ENCODE measurements around the gene MECP2. TPM values are rescaled to one million over a fixed set of nuclear protein-coding genes. Genes with fewer than 3 reads are reported as not detected.
A peak's percentile ranks its signal among the peaks of the same experiment; 100 is the strongest.
"Not testable (repeated sequence)": the region's sequence is repeated elsewhere in the genome, so short reads cannot be mapped to it uniquely, and the experiment has no call there.

The MECP2 gene
- total RNA-seq (74.7 TPM), polyA plus RNA-seq (ENCODE audit: insufficient read depth, low read depth, low replicate concordance) (14.0 TPM)
- long read RNA-seq, donor 1, full-length matches to known transcripts: 10 of 10 reads
- long read RNA-seq, donor 1, partial matches to known transcripts: 0 of 10 reads
- long read RNA-seq, donor 1, other reads (novel, unspliced or antisense): 0 of 10 reads
- long read RNA-seq, donor 2, full-length matches to known transcripts: 1 of 1 reads
- long read RNA-seq, donor 2, partial matches to known transcripts: 0 of 1 reads
- long read RNA-seq, donor 2, other reads (novel, unspliced or antisense): 0 of 1 reads
- long read RNA-seq, donor 3, full-length matches to known transcripts: 6 of 6 reads
- long read RNA-seq, donor 3, partial matches to known transcripts: 0 of 6 reads
- long read RNA-seq, donor 3, other reads (novel, unspliced or antisense): 0 of 6 reads
- long read RNA-seq, donor 4, full-length matches to known transcripts: 7 of 12 reads
- long read RNA-seq, donor 4, partial matches to known transcripts: 5 of 12 reads
- long read RNA-seq, donor 4, other reads (novel, unspliced or antisense): 0 of 12 reads
- long read RNA-seq, donor 5: 0 reads
- long read RNA-seq, donor 6: 0 reads
- long read RNA-seq, donor 7, full-length matches to known transcripts: 16 of 54 reads
- long read RNA-seq, donor 7, partial matches to known transcripts: 8 of 54 reads
- long read RNA-seq, donor 7, other reads (novel, unspliced or antisense): 30 of 54 reads
- long read RNA-seq, donor 8, full-length matches to known transcripts: 7 of 7 reads
- long read RNA-seq, donor 8, partial matches to known transcripts: 0 of 7 reads
- long read RNA-seq, donor 8, other reads (novel, unspliced or antisense): 0 of 7 reads
- long read RNA-seq, donor 9, partial matches to known transcripts: 0 of 2 reads
- long read RNA-seq, donor 9, other reads (novel, unspliced or antisense): 0 of 2 reads
- long read RNA-seq, donor 10, full-length matches to known transcripts: 7 of 7 reads
- long read RNA-seq, donor 10, partial matches to known transcripts: 0 of 7 reads
- long read RNA-seq, donor 10, other reads (novel, unspliced or antisense): 0 of 7 reads

- peak within 1 kb of the TSS; percentile 45 to 92 (median 60) for H3K9ac ChIP-seq (ENCODE audit: low read length in 3 of 3)
- H3K4me3 ChIP-seq (ENCODE audit: low read length in 3 of 3): peak within 1 kb of the TSS; percentile 62 to 88 (median 87)
- no peaks in the 10 kb centered on the region for H3K36me3 ChIP-seq (ENCODE audit: control insufficient read depth in 2 of 3, insufficient read depth in 3 of 3, low read length in 3 of 3)
- H3K4me1 ChIP-seq (ENCODE audit: control insufficient read depth in 2 of 3, insufficient read depth in 2 of 3, low read depth in 1 of 3, low read length in 3 of 3): peaks cover 2 to 16% (median 9%) of the 10 kb centered on the region in 3 donors
- DNase-seq (peak; percentile 95 to 97 (median 96)), FAIRE-seq (no peak)
- TF ChIP-seq, protein P1, sequence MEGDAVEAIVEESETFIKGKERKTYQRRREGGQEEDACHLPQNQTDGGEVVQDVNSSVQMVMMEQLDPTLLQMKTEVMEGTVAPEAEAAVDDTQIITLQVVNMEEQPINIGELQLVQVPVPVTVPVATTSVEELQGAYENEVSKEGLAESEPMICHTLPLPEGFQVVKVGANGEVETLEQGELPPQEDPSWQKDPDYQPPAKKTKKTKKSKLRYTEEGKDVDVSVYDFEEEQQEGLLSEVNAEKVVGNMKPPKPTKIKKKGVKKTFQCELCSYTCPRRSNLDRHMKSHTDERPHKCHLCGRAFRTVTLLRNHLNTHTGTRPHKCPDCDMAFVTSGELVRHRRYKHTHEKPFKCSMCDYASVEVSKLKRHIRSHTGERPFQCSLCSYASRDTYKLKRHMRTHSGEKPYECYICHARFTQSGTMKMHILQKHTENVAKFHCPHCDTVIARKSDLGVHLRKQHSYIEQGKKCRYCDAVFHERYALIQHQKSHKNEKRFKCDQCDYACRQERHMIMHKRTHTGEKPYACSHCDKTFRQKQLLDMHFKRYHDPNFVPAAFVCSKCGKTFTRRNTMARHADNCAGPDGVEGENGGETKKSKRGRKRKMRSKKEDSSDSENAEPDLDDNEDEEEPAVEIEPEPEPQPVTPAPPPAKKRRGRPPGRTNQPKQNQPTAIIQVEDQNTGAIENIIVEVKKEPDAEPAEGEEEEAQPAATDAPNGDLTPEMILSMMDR (IDR thresholded peaks at IDR 0.05; ENCODE audit: borderline replicate concordance, extremely low read depth, insufficient read depth): no peak
- peak within 1 kb of the TSS; percentile 85 to 91 for H3K27ac ChIP-seq (ENCODE audit: low read depth in 2 of 2, low read length in 2 of 2)
- no peaks in the 10 kb centered on the region for H3K27me3 ChIP-seq (ENCODE audit: control insufficient read depth, insufficient read depth, low read length)
- no peaks in the 10 kb centered on the region for H3K9me3 ChIP-seq (ENCODE audit: control insufficient read depth in 2 of 3, insufficient read depth in 1 of 3, low read length in 3 of 3)
- intact Hi-C loops (cut with DNase I): no loop called here
Observed at GRCh38 chrX:154097589-154098541, at the start of gene MECP2. Gene MECP2, minus strand, starts transcription at chrX:154097717.

DNA sequence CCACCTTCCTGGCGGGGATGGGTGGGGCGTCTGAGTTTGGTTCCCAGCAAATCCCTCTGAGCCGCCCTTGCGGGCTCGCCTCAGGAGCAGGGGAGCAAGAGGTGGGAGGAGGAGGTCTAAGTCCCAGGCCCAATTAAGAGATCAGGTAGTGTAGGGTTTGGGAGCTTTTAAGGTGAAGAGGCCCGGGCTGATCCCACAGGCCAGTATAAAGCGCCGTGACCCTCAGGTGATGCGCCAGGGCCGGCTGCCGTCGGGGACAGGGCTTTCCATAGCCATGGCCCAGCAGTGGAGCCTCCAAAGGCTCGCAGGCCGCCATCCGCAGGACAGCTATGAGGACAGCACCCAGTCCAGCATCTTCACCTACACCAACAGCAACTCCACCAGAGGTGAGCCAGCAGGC lies 46.5 kb upstream of the MECP2 start, which contains the start of gene OPN1LW:
OPN1LW (plus strand) TSS at position 234 of the 400 bp plus-strand sequence; CDS start at position 275, 41 bp downstream.
- DNase-seq; H3K27me3 ChIP-seq (ENCODE audit: control insufficient read depth, insufficient read depth, low read length); intact Hi-C loops (cut with DNase I); H3K4me1 ChIP-seq (ENCODE audit: control insufficient read depth in 2 of 3, insufficient read depth in 2 of 3, low read depth in 1 of 3, low read length in 3 of 3); H3K27ac ChIP-seq (ENCODE audit: low read depth in 2 of 2, low read length in 2 of 2); H3K9ac ChIP-seq (ENCODE audit: low read length in 3 of 3); H3K36me3 ChIP-seq (ENCODE audit: control insufficient read depth in 2 of 3, insufficient read depth in 3 of 3, low read length in 3 of 3); H3K9me3 ChIP-seq (ENCODE audit: control insufficient read depth in 2 of 3, insufficient read depth in 1 of 3, low read length in 3 of 3); H3K4me3 ChIP-seq (ENCODE audit: low read length in 3 of 3); FAIRE-seq: not testable (repeated sequence)

GRCh38 chrX:154142950-154143745 lies 45.6 kb upstream of the MECP2 start:
- Histone ChIP-seq H3K9me3 (ENCODE audit: control insufficient read depth in 2 of 3, insufficient read depth in 1 of 3, low read length in 3 of 3) (no peaks in the 10 kb centered on the region), H3K27ac (ENCODE audit: low read depth in 2 of 2, low read length in 2 of 2) (no peak overlapping the region), H3K27me3 (ENCODE audit: control insufficient read depth, insufficient read depth, low read length) (no peaks in the 10 kb centered on the region), H3K9ac (ENCODE audit: low read length in 3 of 3) (no peak overlapping the region), H3K36me3 (ENCODE audit: control insufficient read depth in 2 of 3, insufficient read depth in 3 of 3, low read length in 3 of 3) (no peaks in the 10 kb centered on the region), H3K4me1 (ENCODE audit: control insufficient read depth in 2 of 3, insufficient read depth in 2 of 3, low read depth in 1 of 3, low read length in 3 of 3) (no peaks in the 10 kb centered on the region), H3K4me3 (ENCODE audit: low read length in 3 of 3) (no peak overlapping the region)
- no peak for DNase-seq
- intact Hi-C loops (cut with DNase I): no loop called here
- no peak for FAIRE-seq
- TF ChIP-seq, protein P1 (IDR thresholded peaks at IDR 0.05; ENCODE audit: borderline replicate concordance, extremely low read depth, insufficient read depth): no peak

Measured in kidney (tissue), 22 donors.